Activated naive CD4-positive, alpha-beta T cell treated with anti-CD3 and anti-CD28 coated beads for 36 hours (primary cell): ENCODE results near the gene CD48. TPM values are rescaled to one million over a fixed set of nuclear protein-coding genes. Genes with fewer than 3 reads are reported as not detected.

ENCODE experiments used
- CTCF ChIA-PET: fragments of 350-600 bp; sonication (Branson Sonifier 250); formaldehyde crosslinking; loops from one replicate; lab custom pipeline; 2021; ENCODE audit warnings: antibody characterized with exemption; lab: Charles Lee
- DNase-seq: peaks from one replicate; pipeline ENCODE4 v3.0.0-alpha.2; 2020
- H3K27ac Mint-ChIP-seq: one replicate; pipeline ENCODE4 v1.8.0; 2021; ENCODE audit warnings: mild to moderate bottlenecking, mixed read lengths
- H3K27me3 Mint-ChIP-seq: one replicate; pipeline ENCODE4 v1.8.0; 2021; ENCODE audit warnings: low read depth, mixed read lengths
- H3K36me3 Mint-ChIP-seq: one replicate; pipeline ENCODE4 v1.8.0; 2021; ENCODE audit warnings: low read depth, mixed read lengths
- H3K4me1 Mint-ChIP-seq: one replicate; pipeline ENCODE4 v1.8.0; 2021; ENCODE audit warnings: low read depth, mixed read lengths
- H3K4me3 Mint-ChIP-seq: one replicate; pipeline ENCODE4 v1.8.0; 2021; ENCODE audit warnings: mild to moderate bottlenecking, moderate library complexity, mixed read lengths
- H3K9me3 Mint-ChIP-seq: one replicate; pipeline ENCODE4 v1.8.0; 2021; ENCODE audit warnings: mixed read lengths
- intact Hi-C: fragments of 100-400 bp; cut with micrococcal nuclease; formaldehyde crosslinking; loops from one replicate; pipeline ENCODE4 v1.15.1; 2023
- total RNA-seq, 2 experiments: library from RNA; stranded (reverse); gene quantifications; one replicate each; pipeline ENCODE4 v1.2.3, GENCODE V29; 2021

CD48 gene
- total RNA-seq, 2 experiments from 2014 or later, result 338 to 340 TPM

GRCh38 chr1:160674415-160674814 is 37.2 kb downstream of the CD48 start:
- intact Hi-C loops, result loop anchor here (2.0 to 10.0 kb wide), 4 partner anchors 38 to 1660 kb away; partner anchors contain the start of gene CD48
- Mint-ChIP-seq H3K27me3 (no peaks in the 10 kb centered on the region), H3K9me3 (peaks cover 6% of the 10 kb centered on the region), H3K4me1 (peaks cover 46% of the 10 kb centered on the region), H3K36me3 (peaks cover 46% of the 10 kb centered on the region), H3K27ac (no peak overlapping the region), H3K4me3 (no peak overlapping the region)
- CTCF ChIA-PET, result interaction anchor here (1.0 to 4.8 kb wide), 26 partner anchors 10 to 277 kb away, joined by 3 to 34 read pairs (median 7); partner anchors contain the start of gene SLAMF1
- peak; percentile 45 for DNase-seq

- DNase-seq, result peak; percentile 73
- Mint-ChIP-seq H3K9me3 (peaks cover 10% of the 10 kb centered on the region), H3K27me3 (no peaks in the 10 kb centered on the region), H3K4me3 (no peak overlapping the region), H3K36me3 (peaks cover 42% of the 10 kb centered on the region), H3K27ac (no peak overlapping the region), H3K4me1 (peaks cover 44% of the 10 kb centered on the region)
- intact Hi-C loops, result loop anchor here (1.0 to 10.0 kb wide), 11 partner anchors 8 to 1658 kb away; partner anchors contain the start of genes CD48, LY9 and SLAMF1
- CTCF ChIA-PET, result interaction anchor here (0.7 to 4.8 kb wide), 22 partner anchors 8 to 281 kb away, joined by 3 to 34 read pairs (median 4); partner anchors contain the start of gene SLAMF1
Measured at GRCh38 chr1:160672789-160673695, 38.6 kb downstream of the CD48 start.

- Mint-ChIP-seq H3K4me1 (peaks cover 43% of the 10 kb centered on the region), H3K4me3 (no peak overlapping the region), H3K27ac (peak overlapping the region; percentile 32), H3K36me3 (peaks cover 35% of the 10 kb centered on the region), H3K9me3 (peaks cover 12% of the 10 kb centered on the region), H3K27me3 (no peaks in the 10 kb centered on the region)
- CTCF ChIA-PET, result interaction anchor here (0.7 to 4.8 kb wide), 14 partner anchors 7 to 282 kb away, joined by 3 to 34 read pairs (median 3); partner anchors contain the start of gene SLAMF1
- intact Hi-C loops, result loop anchor here (2.0 to 10.0 kb wide), 5 partner anchors 40 to 1657 kb away; partner anchors contain the start of genes CD48 and LY9
- DNase-seq, result no peak
Measured at GRCh38 chr1:160671603-160672517, 39.8 kb downstream of the CD48 start.

- H3K27me3 Mint-ChIP-seq, result no peaks in the 10 kb centered on the region
- peaks cover 12% of the 10 kb centered on the region for H3K9me3 Mint-ChIP-seq
- peaks cover 27% of the 10 kb centered on the region for H3K36me3 Mint-ChIP-seq
- intact Hi-C loops, result loop anchor here (5.0 to 10.0 kb wide), 3 partner anchors 42 to 1656 kb away; partner anchors contain the start of gene CD48
- H3K4me3 Mint-ChIP-seq, result no peak overlapping the region
- peaks cover 44% of the 10 kb centered on the region for H3K4me1 Mint-ChIP-seq
- peak overlapping the region; percentile 32 for H3K27ac Mint-ChIP-seq
- CTCF ChIA-PET, result interaction anchor here (0.6 kb wide), 1 partner anchor 57 kb away, joined by 3 read pairs; no protein-coding TSS in a partner anchor
- DNase-seq, result no peak
Measured at GRCh38 chr1:160670701-160671100, 40.9 kb downstream of the CD48 start.

GRCh38 chr1:160669802-160670201 is 41.8 kb downstream of the CD48 start:
- CTCF ChIA-PET, result no interaction called here
- no peak for DNase-seq
- H3K36me3 Mint-ChIP-seq, result peaks cover 24% of the 10 kb centered on the region
- intact Hi-C loops, result loop anchor here (5.0 to 10.0 kb wide), 3 partner anchors 42 to 1655 kb away; partner anchors contain the start of gene CD48
- H3K9me3 Mint-ChIP-seq, result peaks cover 12% of the 10 kb centered on the region
- no peak overlapping the region for H3K27ac Mint-ChIP-seq
- H3K4me1 Mint-ChIP-seq, result peaks cover 50% of the 10 kb centered on the region
- no peaks in the 10 kb centered on the region for H3K27me3 Mint-ChIP-seq
- H3K4me3 Mint-ChIP-seq, result no peak overlapping the region

GRCh38 chr1:160669276-160669675 is 42.3 kb downstream of the CD48 start:
- H3K27ac Mint-ChIP-seq, result no peak overlapping the region
- intact Hi-C loops, result no loop called here
- H3K9me3 Mint-ChIP-seq, result peaks cover 12% of the 10 kb centered on the region
- H3K4me1 Mint-ChIP-seq, result peaks cover 55% of the 10 kb centered on the region
- peaks cover 24% of the 10 kb centered on the region for H3K36me3 Mint-ChIP-seq
- DNase-seq, result no peak
- H3K27me3 Mint-ChIP-seq, result no peaks in the 10 kb centered on the region
- CTCF ChIA-PET, result interaction anchor here (0.6 kb wide), 1 partner anchor 14 kb away, joined by 3 read pairs; no protein-coding TSS in a partner anchor
- H3K4me3 Mint-ChIP-seq, result no peak overlapping the region

GRCh38 chr1:160667896-160668295 is 43.7 kb downstream of the CD48 start:
- no peak for DNase-seq
- intact Hi-C loops, result no loop called here
- peaks cover 24% of the 10 kb centered on the region for H3K36me3 Mint-ChIP-seq
- CTCF ChIA-PET, result no interaction called here
- no peak overlapping the region for H3K27ac Mint-ChIP-seq
- no peak overlapping the region for H3K4me3 Mint-ChIP-seq
- H3K4me1 Mint-ChIP-seq, result peaks cover 67% of the 10 kb centered on the region
- peaks cover 12% of the 10 kb centered on the region for H3K9me3 Mint-ChIP-seq
- H3K27me3 Mint-ChIP-seq, result no peaks in the 10 kb centered on the region

- Mint-ChIP-seq H3K4me1 (peaks cover 76% of the 10 kb centered on the region), H3K27me3 (no peaks in the 10 kb centered on the region), H3K27ac (peak overlapping the region; percentile 93), H3K36me3 (peaks cover 22% of the 10 kb centered on the region), H3K9me3 (peaks cover 12% of the 10 kb centered on the region), H3K4me3 (peak overlapping the region; percentile 38)
- CTCF ChIA-PET, result interaction anchor here (0.9 kb wide), 1 partner anchor 10 kb away, joined by 3 read pairs; no protein-coding TSS in a partner anchor
- intact Hi-C loops, result no loop called here
- DNase-seq, result no peak
Measured at GRCh38 chr1:160666079-160666442, 45.6 kb downstream of the CD48 start.

- intact Hi-C loops, result loop anchor here (1.0 to 2.0 kb wide), 4 partner anchors 8 to 191 kb away; partner anchors contain the start of gene SLAMF1
- Mint-ChIP-seq H3K27ac (peak overlapping the region; percentile 93), H3K27me3 (no peaks in the 10 kb centered on the region), H3K36me3 (peaks cover 18% of the 10 kb centered on the region), H3K4me1 (peaks cover 74% of the 10 kb centered on the region), H3K9me3 (peaks cover 11% of the 10 kb centered on the region), H3K4me3 (peak overlapping the region; percentile 54)
- CTCF ChIA-PET, result interaction anchor here (1.1 to 1.5 kb wide), 4 partner anchors 7 to 40 kb away, joined by 3 to 8 read pairs (median 4); no protein-coding TSS in a partner anchor
- peak; percentile 70 for DNase-seq
Measured at GRCh38 chr1:160665330-160666078, 46.1 kb downstream of the CD48 start.

- CTCF ChIA-PET, result interaction anchor here (0.6 to 1.5 kb wide), 5 partner anchors 8 to 223 kb away, joined by 3 to 8 read pairs (median 3); no protein-coding TSS in a partner anchor
- peaks cover 16% of the 10 kb centered on the region for H3K9me3 Mint-ChIP-seq
Measured at GRCh38 chr1:160664573-160665051, 47.0 kb downstream of the CD48 start.

More at GRCh38 chr1:160664573-160665051, 47.0 kb downstream of the CD48 start:
- H3K4me3 Mint-ChIP-seq, result peak overlapping the region; percentile 54
- H3K27me3 Mint-ChIP-seq, result no peaks in the 10 kb centered on the region
- peaks cover 72% of the 10 kb centered on the region for H3K4me1 Mint-ChIP-seq
- H3K27ac Mint-ChIP-seq, result peak overlapping the region; percentile 93
- H3K36me3 Mint-ChIP-seq, result peaks cover 19% of the 10 kb centered on the region
- peak; percentile 77 for DNase-seq
- intact Hi-C loops, result loop anchor here (1.0 to 2.0 kb wide), 5 partner anchors 8 to 190 kb away; partner anchors contain the start of gene SLAMF1
